ENCODE measurements around the gene ECHS1. TPM values are rescaled to one million over a fixed set of nuclear protein-coding genes. Genes with fewer than 3 reads are reported as not detected.

Gene ECHS1
- total RNA-seq, 1 experiment from 2014 or later = 58.0 TPM

DNA sequence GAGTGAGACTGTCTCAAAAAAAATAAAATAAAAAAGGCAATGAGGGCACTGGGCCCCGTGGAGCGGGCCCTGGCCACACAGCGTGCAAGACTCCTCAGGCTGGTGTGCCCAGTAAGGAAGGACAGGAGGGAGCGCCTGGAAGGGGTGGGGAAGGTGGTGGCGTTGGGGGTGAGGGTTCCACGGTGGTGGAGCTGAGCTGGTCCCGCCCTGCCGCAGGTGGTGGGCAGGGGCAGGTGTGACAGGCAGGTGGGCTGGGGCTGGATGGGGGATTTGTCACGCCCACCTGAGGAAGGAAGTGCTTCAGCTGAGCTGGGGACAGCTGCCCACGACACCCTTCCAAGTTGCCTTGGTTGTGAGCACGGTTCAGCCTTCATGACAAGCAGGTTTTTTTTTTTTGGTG lies 26.7 kb downstream of the ECHS1 start:
- ChIA-PET POLR2A (no interaction called here), CTCF (interaction anchor here (1.7 kb wide), 1 partner anchor 17 kb away, joined by 5 read pairs; no protein-coding TSS in a partner anchor), RAD21 (ENCODE audit: low non-redundant PET in 1 of 2, low total read pairs in 2 of 2, uncharacterized antibody in 2 of 2, unreplicated experiment in 2 of 2) (no interaction called here)
- Histone ChIP-seq H3K9me2 (ENCODE audit: insufficient read depth) (no peaks in the 10 kb centered on the region), H3K4me1 (ENCODE audit: control insufficient read depth in 1 of 2, insufficient read depth in 2 of 2, low read length in 2 of 2) (peaks cover 0 to 8% of the 10 kb centered on the region in 2 experiments; a peak in 1 of 4 replicates), H3K27me3 (ENCODE audit: insufficient read depth, low read length) (no peaks in the 10 kb centered on the region), H3K79me2 (ENCODE audit: insufficient read depth, low read length) (no peaks in the 10 kb centered on the region), H3K9me3 (ENCODE audit: control insufficient read depth in 1 of 2, insufficient read depth in 1 of 2, low read depth in 1 of 2, low read length in 2 of 2) (no peaks in the 10 kb centered on the region), H3K36me3 (ENCODE audit: control insufficient read depth in 1 of 2, insufficient read depth in 2 of 2, low read length in 2 of 2) (no peaks in the 10 kb centered on the region), H3K4me3 (replicated peaks in 1 of 2; ENCODE audit: low read depth in 1 of 2, low read length in 2 of 2) (no peak overlapping the region), H4K20me1 (ENCODE audit: insufficient read depth) (no peaks in the 10 kb centered on the region), H3K4me2 (ENCODE audit: low read length) (no peak overlapping the region), H2AFZ (ENCODE audit: low read depth, low read length, poor library complexity, severe bottlenecking) (no peak overlapping the region), H3K9ac (ENCODE audit: low read length) (no peak overlapping the region), H3K27ac (ENCODE audit: low read depth, low read length) (no peak overlapping the region)
- BruUV-seq (replicated peaks) = no TSS peak
- intact Hi-C loops (cut with micrococcal nuclease) = no loop called here
- ATAC-seq (no peak), DNase-seq (ENCODE audit: low read depth, low spot score) (no peak)
- TF ChIP-seq, protein P1, sequence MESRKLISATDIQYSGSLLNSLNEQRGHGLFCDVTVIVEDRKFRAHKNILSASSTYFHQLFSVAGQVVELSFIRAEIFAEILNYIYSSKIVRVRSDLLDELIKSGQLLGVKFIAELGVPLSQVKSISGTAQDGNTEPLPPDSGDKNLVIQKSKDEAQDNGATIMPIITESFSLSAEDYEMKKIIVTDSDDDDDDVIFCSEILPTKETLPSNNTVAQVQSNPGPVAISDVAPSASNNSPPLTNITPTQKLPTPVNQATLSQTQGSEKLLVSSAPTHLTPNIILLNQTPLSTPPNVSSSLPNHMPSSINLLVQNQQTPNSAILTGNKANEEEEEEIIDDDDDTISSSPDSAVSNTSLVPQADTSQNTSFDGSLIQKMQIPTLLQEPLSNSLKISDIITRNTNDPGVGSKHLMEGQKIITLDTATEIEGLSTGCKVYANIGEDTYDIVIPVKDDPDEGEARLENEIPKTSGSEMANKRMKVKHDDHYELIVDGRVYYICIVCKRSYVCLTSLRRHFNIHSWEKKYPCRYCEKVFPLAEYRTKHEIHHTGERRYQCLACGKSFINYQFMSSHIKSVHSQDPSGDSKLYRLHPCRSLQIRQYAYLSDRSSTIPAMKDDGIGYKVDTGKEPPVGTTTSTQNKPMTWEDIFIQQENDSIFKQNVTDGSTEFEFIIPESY (IDR thresholded peaks at IDR 0.05; ENCODE audit: extremely low read depth, insufficient replicate concordance, low read length) = no peak
- TF ChIP-seq POLR2AphosphoS5 (IDR thresholded peaks at IDR 0.05; ENCODE audit: low read depth, low read length) = no peak
- TF ChIP-seq JUND (IDR thresholded peaks at IDR 0.05) = no peak
- TF ChIP-seq CEBPB (IDR thresholded peaks at IDR 0.05; ENCODE audit: low read depth) = no peak
- TF ChIP-seq, protein P2, sequence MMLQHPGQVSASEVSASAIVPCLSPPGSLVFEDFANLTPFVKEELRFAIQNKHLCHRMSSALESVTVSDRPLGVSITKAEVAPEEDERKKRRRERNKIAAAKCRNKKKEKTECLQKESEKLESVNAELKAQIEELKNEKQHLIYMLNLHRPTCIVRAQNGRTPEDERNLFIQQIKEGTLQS (IDR thresholded peaks at IDR 0.05) = no peak
- no peak for TF ChIP-seq SIN3A (IDR thresholded peaks at IDR 0.05; ENCODE audit: low read depth)
- no peak for TF ChIP-seq ZFX (IDR thresholded peaks at IDR 0.05)
- TF ChIP-seq, protein P3, sequence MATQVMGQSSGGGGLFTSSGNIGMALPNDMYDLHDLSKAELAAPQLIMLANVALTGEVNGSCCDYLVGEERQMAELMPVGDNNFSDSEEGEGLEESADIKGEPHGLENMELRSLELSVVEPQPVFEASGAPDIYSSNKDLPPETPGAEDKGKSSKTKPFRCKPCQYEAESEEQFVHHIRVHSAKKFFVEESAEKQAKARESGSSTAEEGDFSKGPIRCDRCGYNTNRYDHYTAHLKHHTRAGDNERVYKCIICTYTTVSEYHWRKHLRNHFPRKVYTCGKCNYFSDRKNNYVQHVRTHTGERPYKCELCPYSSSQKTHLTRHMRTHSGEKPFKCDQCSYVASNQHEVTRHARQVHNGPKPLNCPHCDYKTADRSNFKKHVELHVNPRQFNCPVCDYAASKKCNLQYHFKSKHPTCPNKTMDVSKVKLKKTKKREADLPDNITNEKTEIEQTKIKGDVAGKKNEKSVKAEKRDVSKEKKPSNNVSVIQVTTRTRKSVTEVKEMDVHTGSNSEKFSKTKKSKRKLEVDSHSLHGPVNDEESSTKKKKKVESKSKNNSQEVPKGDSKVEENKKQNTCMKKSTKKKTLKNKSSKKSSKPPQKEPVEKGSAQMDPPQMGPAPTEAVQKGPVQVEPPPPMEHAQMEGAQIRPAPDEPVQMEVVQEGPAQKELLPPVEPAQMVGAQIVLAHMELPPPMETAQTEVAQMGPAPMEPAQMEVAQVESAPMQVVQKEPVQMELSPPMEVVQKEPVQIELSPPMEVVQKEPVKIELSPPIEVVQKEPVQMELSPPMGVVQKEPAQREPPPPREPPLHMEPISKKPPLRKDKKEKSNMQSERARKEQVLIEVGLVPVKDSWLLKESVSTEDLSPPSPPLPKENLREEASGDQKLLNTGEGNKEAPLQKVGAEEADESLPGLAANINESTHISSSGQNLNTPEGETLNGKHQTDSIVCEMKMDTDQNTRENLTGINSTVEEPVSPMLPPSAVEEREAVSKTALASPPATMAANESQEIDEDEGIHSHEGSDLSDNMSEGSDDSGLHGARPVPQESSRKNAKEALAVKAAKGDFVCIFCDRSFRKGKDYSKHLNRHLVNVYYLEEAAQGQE (IDR thresholded peaks at IDR 0.05; ENCODE audit: low read depth) = no peak
- TF ChIP-seq, protein P4, sequence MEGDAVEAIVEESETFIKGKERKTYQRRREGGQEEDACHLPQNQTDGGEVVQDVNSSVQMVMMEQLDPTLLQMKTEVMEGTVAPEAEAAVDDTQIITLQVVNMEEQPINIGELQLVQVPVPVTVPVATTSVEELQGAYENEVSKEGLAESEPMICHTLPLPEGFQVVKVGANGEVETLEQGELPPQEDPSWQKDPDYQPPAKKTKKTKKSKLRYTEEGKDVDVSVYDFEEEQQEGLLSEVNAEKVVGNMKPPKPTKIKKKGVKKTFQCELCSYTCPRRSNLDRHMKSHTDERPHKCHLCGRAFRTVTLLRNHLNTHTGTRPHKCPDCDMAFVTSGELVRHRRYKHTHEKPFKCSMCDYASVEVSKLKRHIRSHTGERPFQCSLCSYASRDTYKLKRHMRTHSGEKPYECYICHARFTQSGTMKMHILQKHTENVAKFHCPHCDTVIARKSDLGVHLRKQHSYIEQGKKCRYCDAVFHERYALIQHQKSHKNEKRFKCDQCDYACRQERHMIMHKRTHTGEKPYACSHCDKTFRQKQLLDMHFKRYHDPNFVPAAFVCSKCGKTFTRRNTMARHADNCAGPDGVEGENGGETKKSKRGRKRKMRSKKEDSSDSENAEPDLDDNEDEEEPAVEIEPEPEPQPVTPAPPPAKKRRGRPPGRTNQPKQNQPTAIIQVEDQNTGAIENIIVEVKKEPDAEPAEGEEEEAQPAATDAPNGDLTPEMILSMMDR (IDR thresholded peaks at IDR 0.05 in 2 of 3, conservative IDR thresholded peaks at IDR 0.05 in 1 of 3; ENCODE audit: borderline replicate concordance in 1 of 3, insufficient read depth in 1 of 3, low read depth in 2 of 3, low read length in 2 of 3) = no peak
- TF ChIP-seq, protein P5, sequence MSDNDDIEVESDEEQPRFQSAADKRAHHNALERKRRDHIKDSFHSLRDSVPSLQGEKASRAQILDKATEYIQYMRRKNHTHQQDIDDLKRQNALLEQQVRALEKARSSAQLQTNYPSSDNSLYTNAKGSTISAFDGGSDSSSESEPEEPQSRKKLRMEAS (IDR thresholded peaks at IDR 0.05) = no peak
- TF ChIP-seq EZH2phosphoT487 (IDR thresholded peaks at IDR 0.05; ENCODE audit: borderline replicate concordance) = no peak
- no peak for TF ChIP-seq YY1 (IDR thresholded peaks at IDR 0.05; ENCODE audit: extremely low read depth, insufficient replicate concordance, low read depth, low read length)
- no peak for TF ChIP-seq TCF7L2 (IDR thresholded peaks at IDR 0.05; ENCODE audit: borderline replicate concordance, extremely low read depth, insufficient read depth, insufficient read length)
- TF ChIP-seq RAD21 (IDR thresholded peaks at IDR 0.05; ENCODE audit: low read depth) = no peak
- TF ChIP-seq SRF (IDR thresholded peaks at IDR 0.05; ENCODE audit: low read depth) = no peak
